SU-DHL-6 (cell line): Measurements from ENCODE around the gene DLG2.
A peak's percentile ranks its signal among the peaks of the same experiment; 100 is the strongest.

ENCODE experiments used
- H2AFZ ChIP-seq: fragments of 200-600 bp; sonication (generic); 2 replicates; pipeline ENCODE4 v1.6.1; 2014; ENCODE audit warnings: low read depth, mild to moderate bottlenecking, moderate library complexity, mixed read lengths, antibody characterized with exemption, low read length; ENCODE audit not compliant: severe bottlenecking
- H3F3A ChIP-seq: fragments of 200-600 bp; shearing (Covaris generic); 2 replicates; pipeline ENCODE4 v1.6.0; 2016; ENCODE audit warnings: antibody characterized with exemption, mild to moderate bottlenecking; ENCODE audit not compliant: insufficient read depth
- H3K27ac ChIP-seq: fragments of 200-600 bp; sonication (generic); 2 replicates; pipeline ENCODE4 v1.5.1; 2016; ENCODE audit warnings: low read depth, mild to moderate bottlenecking, low read length, moderate library complexity, mixed read lengths
- H3K27me3 ChIP-seq: fragments of 200-600 bp; sonication (generic), shearing (Covaris generic); 2 replicates; pipeline ENCODE4 v1.6.0; 2014; ENCODE audit warnings: mild to moderate bottlenecking, low read length
- H3K36me3 ChIP-seq: fragments of 200-600 bp; sonication (generic); 2 replicates; pipeline ENCODE4 v1.6.1; 2014; ENCODE audit warnings: mild to moderate bottlenecking, low read length, mixed read lengths
- H3K4me2 ChIP-seq: fragments of 300-600, 200-600 bp; shearing (Covaris generic), sonication (generic); 2 replicates; pipeline ENCODE4 v1.6.0; 2014; ENCODE audit warnings: low read length, low read depth, mild to moderate bottlenecking; ENCODE audit not compliant: poor library complexity, severe bottlenecking
- H3K4me3 ChIP-seq: fragments of 200-600 bp; sonication (generic); 2 replicates; pipeline ENCODE4 v1.5.1; 2014; ENCODE audit warnings: antibody characterized with exemption, low read length, mild to moderate bottlenecking, mixed read lengths; ENCODE audit not compliant: insufficient read depth, poor library complexity, severe bottlenecking
- H3K79me2 ChIP-seq: fragments of 200-600 bp; sonication (generic); 2 replicates; pipeline ENCODE4 v1.6.1; 2014; ENCODE audit warnings: mild to moderate bottlenecking, low read length, moderate library complexity; ENCODE audit not compliant: insufficient read depth
- H3K9ac ChIP-seq: fragments of 200-600 bp; sonication (generic); 2 replicates; pipeline ENCODE4 v1.7.0; 2014; ENCODE audit warnings: mild to moderate bottlenecking, low read length
- H3K9me2 ChIP-seq: fragments of 200-600 bp; sonication (generic); replicated peaks from 2 replicates; pipeline ENCODE4 v1.6.1; 2014; ENCODE audit warnings: low read length; ENCODE audit not compliant: insufficient read depth
- H3K9me3 ChIP-seq: fragments of 200-600 bp; sonication (generic); 2 replicates; pipeline ENCODE4 v1.6.1; 2014; ENCODE audit warnings: low read length, mixed read lengths; ENCODE audit not compliant: insufficient read depth
- H4K20me1 ChIP-seq: fragments of 200-600 bp; sonication (generic); 2 replicates; pipeline ENCODE4 v1.6.1; 2014; ENCODE audit warnings: low read depth, mild to moderate bottlenecking, antibody characterized with exemption, low read length, moderate library complexity, mixed read lengths
- EZH2phosphoT487 ChIP-seq: fragments of 200-600 bp; sonication (generic), shearing (Covaris generic); conservative IDR thresholded peaks from 2 replicates; pipeline ENCODE4 v1.6.1; 2018; ENCODE audit warnings: mild to moderate bottlenecking, antibody characterized with exemption, low read length, moderate library complexity, mixed read lengths
- TF ChIP-seq, protein P1 (sequence below): fragments of 200-600 bp; sonication (generic); IDR thresholded peaks from one replicate; pipeline ENCODE4 v1.5.1; 2017; ENCODE audit warnings: antibody characterized with exemption, mild to moderate bottlenecking, low read length, moderate library complexity; ENCODE audit not compliant: insufficient read depth, poor library complexity, severe bottlenecking

The DLG2 gene

DNA sequence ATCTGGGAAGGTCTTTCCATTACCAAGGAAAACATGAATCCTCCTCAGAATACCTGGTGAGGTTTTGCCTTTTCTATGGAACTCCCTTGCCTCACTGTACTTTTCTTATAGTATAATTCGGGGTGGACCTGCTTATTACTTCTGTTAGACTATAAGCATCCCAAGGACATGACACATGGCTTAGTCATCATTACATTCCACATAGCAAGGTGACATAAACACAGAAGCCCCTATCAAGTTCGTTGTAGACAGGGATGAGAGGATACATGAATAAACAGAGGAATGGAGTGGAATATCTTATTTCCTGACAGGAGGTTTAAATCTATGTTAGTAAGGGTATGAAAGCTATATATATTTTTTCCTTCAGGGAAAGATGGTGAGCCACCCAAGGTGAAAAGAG lies 1808.8 kb downstream of the DLG2 start:
- H2AFZ ChIP-seq, result no peak overlapping the region
- no peak overlapping the region for H3K4me2 ChIP-seq

DNA sequence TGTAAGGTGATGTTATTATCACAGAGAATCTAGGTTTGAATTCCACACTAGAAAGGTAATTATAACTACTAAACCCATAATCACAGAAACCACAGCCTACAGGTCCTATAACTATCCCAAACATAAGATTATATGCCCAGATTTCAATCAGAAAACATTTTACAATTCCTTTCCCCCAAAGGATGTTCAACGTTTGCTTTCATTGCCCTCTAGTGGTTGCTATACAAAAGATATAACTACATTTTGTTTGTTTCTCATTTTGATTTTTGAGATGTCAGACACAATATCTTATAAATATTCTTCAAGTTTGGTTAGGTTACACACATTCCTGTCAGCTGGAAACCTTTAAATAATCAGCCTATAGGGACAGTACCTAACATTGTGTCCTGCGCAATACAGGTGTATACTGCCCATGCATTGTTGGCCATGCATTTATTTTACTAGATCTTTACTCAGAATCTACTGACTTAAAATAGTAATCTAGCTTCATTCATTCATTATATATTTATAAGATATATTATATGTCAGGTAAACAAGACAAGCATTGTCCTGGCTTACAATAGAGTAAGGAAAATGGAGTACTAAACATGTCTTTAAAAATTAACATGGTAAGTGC lies 1810.5 kb downstream of the DLG2 start:
- Histone ChIP-seq H2AFZ (no peak overlapping the region), H3K79me2 (no peaks in the 10 kb centered on the region), H3F3A (no peaks in the 10 kb centered on the region), H4K20me1 (no peaks in the 10 kb centered on the region), H3K4me3 (no peak overlapping the region), H3K9me3 (no peaks in the 10 kb centered on the region), H3K4me2 (no peak overlapping the region), H3K27ac (no peak overlapping the region), H3K27me3 (no peaks in the 10 kb centered on the region), H3K36me3 (no peaks in the 10 kb centered on the region), H3K9me2 (no peaks in the 10 kb centered on the region), H3K9ac (no peak overlapping the region)
- TF ChIP-seq, protein P1, sequence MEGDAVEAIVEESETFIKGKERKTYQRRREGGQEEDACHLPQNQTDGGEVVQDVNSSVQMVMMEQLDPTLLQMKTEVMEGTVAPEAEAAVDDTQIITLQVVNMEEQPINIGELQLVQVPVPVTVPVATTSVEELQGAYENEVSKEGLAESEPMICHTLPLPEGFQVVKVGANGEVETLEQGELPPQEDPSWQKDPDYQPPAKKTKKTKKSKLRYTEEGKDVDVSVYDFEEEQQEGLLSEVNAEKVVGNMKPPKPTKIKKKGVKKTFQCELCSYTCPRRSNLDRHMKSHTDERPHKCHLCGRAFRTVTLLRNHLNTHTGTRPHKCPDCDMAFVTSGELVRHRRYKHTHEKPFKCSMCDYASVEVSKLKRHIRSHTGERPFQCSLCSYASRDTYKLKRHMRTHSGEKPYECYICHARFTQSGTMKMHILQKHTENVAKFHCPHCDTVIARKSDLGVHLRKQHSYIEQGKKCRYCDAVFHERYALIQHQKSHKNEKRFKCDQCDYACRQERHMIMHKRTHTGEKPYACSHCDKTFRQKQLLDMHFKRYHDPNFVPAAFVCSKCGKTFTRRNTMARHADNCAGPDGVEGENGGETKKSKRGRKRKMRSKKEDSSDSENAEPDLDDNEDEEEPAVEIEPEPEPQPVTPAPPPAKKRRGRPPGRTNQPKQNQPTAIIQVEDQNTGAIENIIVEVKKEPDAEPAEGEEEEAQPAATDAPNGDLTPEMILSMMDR, result peak; percentile 54
- no peak for TF ChIP-seq EZH2phosphoT487

More for the DNA sequence above, 1808.8 kb downstream of the DLG2 start:
- Histone ChIP-seq H3K9me2 (no peaks in the 10 kb centered on the region), H3K27me3 (no peaks in the 10 kb centered on the region), H3K36me3 (no peaks in the 10 kb centered on the region), H3K9me3 (no peaks in the 10 kb centered on the region), H4K20me1 (no peaks in the 10 kb centered on the region), H3F3A (no peaks in the 10 kb centered on the region), H3K79me2 (no peaks in the 10 kb centered on the region), H3K9ac (no peak overlapping the region), H3K4me3 (no peak overlapping the region), H3K27ac (no peak overlapping the region)
- no peak for TF ChIP-seq EZH2phosphoT487
- TF ChIP-seq, protein P1, result no peak

DNA sequence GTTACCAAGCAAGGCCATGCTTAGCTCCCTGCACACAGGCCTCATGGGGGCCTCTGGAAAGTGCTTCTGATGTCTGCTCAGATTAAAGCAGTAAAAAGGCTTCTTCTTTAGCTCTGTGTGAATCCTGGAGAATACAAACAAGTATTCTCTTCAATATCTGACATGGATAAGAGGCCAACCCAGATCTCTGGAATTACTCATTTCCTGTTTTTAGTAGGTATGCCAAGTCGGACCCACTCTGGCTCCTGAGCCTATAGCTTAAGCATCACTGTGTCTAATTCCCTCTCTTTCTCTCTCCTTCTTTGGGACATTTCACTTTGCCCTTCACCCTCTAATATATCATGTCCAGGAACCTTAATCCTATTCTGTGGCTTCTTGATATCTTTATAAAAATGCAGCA lies 1811.4 kb downstream of the DLG2 start:
- Histone ChIP-seq H3K4me3 (no peak overlapping the region), H3K36me3 (no peaks in the 10 kb centered on the region), H2AFZ (no peak overlapping the region), H3K9me3 (no peaks in the 10 kb centered on the region), H3K9me2 (no peaks in the 10 kb centered on the region), H3K4me2 (no peak overlapping the region), H3K9ac (no peak overlapping the region), H3K27ac (no peak overlapping the region), H3K79me2 (no peaks in the 10 kb centered on the region), H3F3A (no peaks in the 10 kb centered on the region), H3K27me3 (no peaks in the 10 kb centered on the region), H4K20me1 (no peaks in the 10 kb centered on the region)
- TF ChIP-seq EZH2phosphoT487, result no peak
- TF ChIP-seq, protein P1, result no peak
